HG02678 (cell line): ENCODE measurements around the gene C11orf24.
"Not testable (repeated sequence)": the region's sequence is repeated elsewhere in the genome, so short reads cannot be mapped to it uniquely, and the experiment has no call there.

ENCODE experiments used
- ATAC-seq: cut with Tn5 transposase; IDR thresholded peaks from one replicate; pipeline ENCODE4 v1.9.1; 2021; ENCODE audit warnings: mild to moderate bottlenecking, moderate library complexity; ENCODE audit not compliant: unreplicated experiment

C11orf24 gene

GRCh38 chr11:68257477-68258362 lies 14.1 kb downstream of the C11orf24 start:
- ATAC-seq: peak; percentile 47

DNA sequence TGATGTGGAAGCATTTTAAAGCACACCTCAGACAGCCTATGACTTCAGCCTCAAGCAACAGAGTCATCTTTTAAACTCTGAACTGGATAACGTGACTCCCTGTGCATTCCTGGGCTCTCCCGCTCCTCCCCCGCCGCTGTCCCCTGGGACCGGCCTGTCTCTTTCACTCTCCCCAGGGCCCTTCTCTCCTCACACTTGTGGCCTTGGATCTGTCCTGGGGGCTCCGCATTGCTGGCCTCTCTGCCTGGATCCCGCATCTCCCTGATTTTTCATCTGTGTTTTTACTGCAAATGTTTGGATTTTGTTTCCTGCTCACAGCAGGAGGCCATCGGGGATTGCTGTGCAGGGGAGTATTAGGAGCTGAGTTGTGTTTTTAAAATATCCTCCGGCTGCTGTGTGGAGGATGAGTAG lies 15.4 kb downstream of the C11orf24 start:
- ATAC-seq: no peak

DNA sequence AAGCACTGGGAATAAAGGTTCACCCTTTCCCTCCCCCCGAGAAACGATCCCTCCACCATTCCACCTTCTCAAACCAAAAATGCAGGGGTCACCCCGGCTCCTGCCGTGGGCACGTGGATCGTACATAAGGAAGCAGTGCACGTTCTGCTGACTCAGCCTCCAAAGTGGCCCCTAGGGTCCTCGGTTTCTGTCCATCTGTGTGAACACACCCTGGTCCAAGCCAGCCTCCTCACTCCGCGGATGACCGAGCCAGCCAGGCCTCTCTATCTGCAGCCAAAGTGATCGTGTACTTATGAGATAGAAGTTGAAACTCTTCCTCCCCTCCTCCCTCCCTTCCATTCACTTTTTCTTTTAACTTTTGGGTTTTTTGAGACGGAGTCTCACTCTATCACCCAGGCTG lies 16.2 kb downstream of the C11orf24 start:
- no peak for ATAC-seq

DNA sequence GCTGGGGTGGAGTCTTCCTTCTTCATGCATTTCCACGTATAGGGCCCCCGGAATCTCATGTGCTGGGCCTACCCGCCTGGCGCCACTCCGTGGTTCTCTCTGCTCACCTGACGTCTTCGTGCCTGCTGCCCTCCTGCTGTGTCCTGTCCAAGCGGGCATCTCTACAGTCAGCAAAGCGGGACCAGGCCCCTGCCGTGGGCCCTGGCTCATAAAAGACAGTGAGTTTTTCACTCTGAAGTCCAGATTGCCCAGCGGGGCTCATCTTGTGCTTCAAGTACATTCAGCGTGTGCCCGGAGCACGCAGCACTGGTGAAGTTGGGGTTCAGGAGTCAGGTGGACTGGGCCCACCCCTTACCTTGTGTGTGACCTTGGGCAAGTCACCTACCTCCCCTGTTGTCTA lies 17.4 kb downstream of the C11orf24 start:
- no peak for ATAC-seq

- no peak for ATAC-seq
Measured at GRCh38 chr11:68251765-68252164, 20.0 kb downstream of the C11orf24 start.

GRCh38 chr11:68244912-68245311 lies 26.9 kb downstream of the C11orf24 start:
- not testable (repeated sequence) for ATAC-seq

GRCh38 chr11:68243847-68244246 lies 27.9 kb downstream of the C11orf24 start:
- ATAC-seq: not testable (repeated sequence)

GRCh38 chr11:68242616-68243015 lies 29.2 kb downstream of the C11orf24 start:
- ATAC-seq: no peak

GRCh38 chr11:68231621-68232020 lies 40.2 kb downstream of the C11orf24 start:
- no peak for ATAC-seq

DNA sequence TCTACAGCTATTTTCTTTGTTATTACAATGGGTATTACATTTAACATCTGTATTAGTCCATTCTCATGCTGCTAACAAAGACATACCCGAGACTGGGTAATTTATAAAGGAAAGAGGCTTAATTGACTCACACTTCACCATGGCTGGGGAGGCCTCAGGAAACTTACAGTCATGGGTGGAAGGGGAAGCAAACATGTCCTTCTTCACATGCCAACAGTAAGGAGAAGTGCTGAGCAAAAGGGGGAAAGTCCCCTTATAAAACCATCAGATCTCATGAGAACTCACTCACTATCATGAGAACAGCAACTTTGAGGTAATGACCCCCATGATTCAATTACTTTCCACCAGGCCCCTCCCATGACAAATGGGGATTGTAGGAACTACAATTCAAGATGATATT lies 42.2 kb downstream of the C11orf24 start:
- ATAC-seq: no peak

DNA sequence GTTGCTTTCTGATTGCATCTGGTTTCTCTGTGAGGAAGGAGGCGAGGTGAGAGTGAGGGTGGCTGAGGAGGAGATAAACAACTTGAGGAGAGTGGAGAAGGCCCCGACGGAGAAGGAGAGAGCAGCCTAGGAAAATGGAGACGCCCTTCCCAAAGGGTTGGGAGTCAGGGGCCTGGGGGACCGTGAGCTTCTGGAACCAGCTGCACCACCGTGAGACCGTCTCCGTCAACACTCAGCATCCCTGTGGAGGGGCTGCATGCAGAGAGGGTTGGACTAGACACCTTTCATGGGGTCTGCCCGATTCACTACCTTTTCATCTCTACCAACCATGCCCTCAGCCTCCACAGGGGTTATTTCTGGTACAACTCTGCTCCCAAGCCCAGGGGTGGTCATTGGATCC lies 45.4 kb downstream of the C11orf24 start:
- no peak for ATAC-seq

- ATAC-seq: no peak
Measured at GRCh38 chr11:68224606-68225005, 47.2 kb downstream of the C11orf24 start.

DNA sequence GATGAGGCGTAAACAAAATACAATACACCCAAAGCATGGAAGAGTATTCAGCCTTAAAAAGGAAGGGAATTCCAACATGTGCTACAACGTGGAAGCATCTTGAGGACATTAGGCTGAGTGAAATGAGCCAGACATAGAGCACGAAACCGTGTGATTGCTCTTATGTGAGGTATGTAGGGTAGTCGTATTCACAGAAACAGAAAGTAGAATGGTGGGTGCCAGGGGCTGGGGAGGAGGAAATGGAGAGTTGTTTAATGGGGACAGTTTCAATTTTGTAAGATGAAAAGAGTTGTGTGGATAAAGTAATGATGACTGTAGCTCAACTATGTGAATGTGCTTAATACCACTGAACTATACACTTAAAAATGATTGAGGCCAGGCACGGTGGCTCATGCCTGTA lies 48.5 kb downstream of the C11orf24 start:
- no peak for ATAC-seq

GRCh38 chr11:68221406-68221805 lies 50.4 kb downstream of the C11orf24 start:
- no peak for ATAC-seq

DNA sequence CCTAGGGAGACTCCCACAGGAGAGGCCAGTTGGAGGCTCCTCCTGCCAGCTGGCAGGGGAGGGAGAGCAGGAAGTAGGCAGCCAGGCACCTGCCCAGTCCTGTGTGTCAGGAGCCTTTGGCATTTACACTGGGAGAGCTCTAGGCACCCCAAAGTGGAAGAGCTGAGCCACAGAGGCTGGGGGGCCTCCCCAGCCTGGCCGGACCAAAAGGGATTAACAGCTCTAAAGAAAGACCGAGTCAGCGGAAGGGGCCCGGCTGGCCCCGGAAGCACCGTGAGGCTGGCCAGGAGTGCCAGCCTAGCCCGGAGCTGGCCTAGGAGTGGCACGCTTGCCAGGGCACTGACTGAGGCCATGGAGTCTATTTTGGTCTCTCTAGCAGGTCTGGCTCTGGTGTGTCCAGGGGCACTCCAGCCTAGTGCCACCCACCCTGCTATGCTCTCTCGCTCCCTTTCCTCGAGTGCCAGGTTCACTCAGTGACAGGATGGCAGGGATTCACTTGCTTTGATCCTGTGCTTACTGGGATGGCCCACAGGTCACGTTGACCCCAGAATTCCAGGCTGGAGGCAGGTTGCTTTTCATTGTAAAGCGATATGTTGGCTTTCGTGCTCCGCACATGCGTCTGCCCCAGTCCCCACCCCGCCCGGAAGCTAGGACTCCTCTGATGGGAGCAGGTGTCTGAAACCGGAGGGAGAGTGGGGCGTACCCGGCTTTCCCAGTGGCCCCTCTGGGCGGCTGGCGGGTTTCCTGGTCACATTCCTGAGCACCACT lies 55.4 kb downstream of the C11orf24 start:
- no peak for ATAC-seq

DNA sequence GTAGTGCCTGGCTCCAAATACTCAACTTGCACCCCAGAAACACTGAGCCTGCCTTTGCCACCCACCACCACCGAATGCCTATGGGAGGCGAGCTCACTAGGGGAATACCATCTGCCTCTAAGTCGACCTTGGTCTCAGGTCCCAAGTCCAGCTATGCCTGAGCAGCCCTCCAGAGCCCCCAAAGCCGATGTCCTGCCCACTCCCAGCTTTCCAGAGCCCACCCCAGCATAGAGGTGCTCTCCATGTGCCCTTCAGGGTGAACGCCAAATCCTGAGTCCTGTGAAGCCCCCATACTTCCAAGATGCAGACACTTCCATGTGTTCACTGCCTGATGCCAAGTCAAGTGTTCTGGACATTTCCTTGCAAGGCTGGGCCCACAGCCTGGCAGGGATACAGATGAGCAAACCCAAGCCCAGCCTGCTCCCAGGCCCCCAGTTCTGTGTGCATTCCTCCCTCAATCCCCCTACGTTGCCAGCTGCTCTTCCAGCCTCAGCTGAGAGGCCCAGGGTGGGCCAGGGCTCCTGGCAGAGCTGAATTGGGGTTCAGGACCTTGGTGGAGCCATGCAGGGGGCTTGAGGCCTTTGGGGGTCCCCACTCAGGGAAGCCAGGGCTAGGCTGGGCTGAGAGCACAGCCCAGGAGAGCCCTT lies 56.1 kb downstream of the C11orf24 start:
- no peak for ATAC-seq

DNA sequence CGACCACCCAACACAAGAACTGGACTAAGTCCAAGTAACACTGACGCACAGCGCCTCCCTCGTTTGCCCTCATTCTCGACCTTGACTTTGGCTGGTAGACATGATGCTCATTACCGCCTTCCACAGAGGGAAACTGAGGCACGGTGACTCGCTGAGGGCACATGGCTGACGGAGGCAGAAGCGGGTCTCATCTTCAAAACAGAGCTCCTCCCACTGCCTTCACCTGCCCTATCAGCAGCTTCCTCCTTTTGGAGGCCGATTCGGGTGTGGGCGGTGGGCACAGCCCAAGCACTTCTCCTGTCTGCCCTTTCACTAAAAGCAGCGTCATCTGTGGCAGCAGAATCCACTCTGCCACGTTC lies 56.7 kb downstream of the C11orf24 start:
- no peak for ATAC-seq

- no peak for ATAC-seq
Measured at GRCh38 chr11:68214173-68215086, 57.3 kb downstream of the C11orf24 start.

- ATAC-seq: peak; percentile 43
Measured at GRCh38 chr11:68213555-68214172, 58.1 kb downstream of the C11orf24 start.

DNA sequence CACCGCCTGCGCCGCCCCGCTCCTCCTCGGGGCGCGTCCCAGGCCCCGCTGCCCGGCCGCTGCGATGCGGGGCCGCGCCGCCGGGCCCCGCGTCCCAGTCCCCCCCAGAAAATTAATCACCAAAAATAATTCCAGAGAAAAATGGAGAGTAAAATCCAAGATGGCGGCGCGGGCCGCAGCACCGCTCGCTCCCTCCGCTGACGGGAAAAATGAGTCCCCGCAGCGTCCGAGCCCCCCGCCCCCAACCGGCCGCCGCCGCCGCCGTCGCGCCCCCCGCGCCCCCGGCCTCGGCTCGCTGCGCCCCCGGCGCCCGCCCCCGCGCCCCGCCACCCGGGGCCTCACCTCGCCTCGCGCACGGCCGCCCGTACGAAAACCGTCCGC lies 58.6 kb downstream of the C11orf24 start, which contains the start of gene KMT5B:
Gene KMT5B, minus strand, starts transcription at position 162 of the 381 bp plus-strand sequence. CDS start 23,220 bp downstream, outside the sequence.
- peak; percentile 28 for ATAC-seq
